ENCODE data around the gene MOB4.
A peak's percentile ranks its signal among the peaks of the same experiment; 100 is the strongest.
"Not testable (repeated sequence)": the region's sequence is repeated elsewhere in the genome, so short reads cannot be mapped to it uniquely, and the experiment has no call there.

Gene MOB4

GRCh38 chr2:197515739-197516392 lies at the start of gene MOB4:
MOB4 (plus strand) TSS chr2:197516066; CDS start chr2:197516087, 21 bp downstream.
- DNase-seq (ENCODE audit: low read depth in 2 of 2) = peak; percentile 85 to 91

GRCh38 chr2:197472166-197472565 lies 43.7 kb upstream of the MOB4 start:
- no peak for DNase-seq (ENCODE audit: low read depth in 2 of 2)

- DNase-seq (ENCODE audit: low read depth in 2 of 2) = no peak
Observed at GRCh38 chr2:197477797-197478196, 38.1 kb upstream of the MOB4 start.

GRCh38 chr2:197480165-197481036 lies 35.5 kb upstream of the MOB4 start:
- no peak for DNase-seq (ENCODE audit: low read depth in 2 of 2)

GRCh38 chr2:197484248-197484647 lies 31.6 kb upstream of the MOB4 start:
- DNase-seq (ENCODE audit: low read depth in 2 of 2) = not testable (repeated sequence)

GRCh38 chr2:197486175-197486574 lies 29.7 kb upstream of the MOB4 start:
- no peak for DNase-seq (ENCODE audit: low read depth in 2 of 2)

- DNase-seq (ENCODE audit: low read depth in 2 of 2) = no peak
Observed at GRCh38 chr2:197487385-197487784, 28.5 kb upstream of the MOB4 start.

- DNase-seq (ENCODE audit: low read depth in 2 of 2) = no peak
Observed at GRCh38 chr2:197495433-197496134, 20.3 kb upstream of the MOB4 start.

- DNase-seq (ENCODE audit: low read depth in 2 of 2) = no peak
Observed at GRCh38 chr2:197496695-197497094, 19.2 kb upstream of the MOB4 start.

- no peak for DNase-seq (ENCODE audit: low read depth in 2 of 2)
Observed at GRCh38 chr2:197497326-197497725, 18.5 kb upstream of the MOB4 start.

- DNase-seq (ENCODE audit: low read depth in 2 of 2) = no peak
Observed at GRCh38 chr2:197498235-197498936, 17.5 kb upstream of the MOB4 start.

GRCh38 chr2:197498937-197499593 lies 16.8 kb upstream of the MOB4 start:
- DNase-seq (ENCODE audit: low read depth in 2 of 2) = peak; percentile 28 to 48

- DNase-seq (ENCODE audit: low read depth in 2 of 2) = peak; percentile 95 to 96
Observed at GRCh38 chr2:197499594-197500502, 16.0 kb upstream of the MOB4 start, which contains the start of the genes HSPD1 and HSPE1. HSPD1 (minus strand) TSS chr2:197499840; CDS start chr2:197498848, 992 bp downstream. HSPE1 (plus strand) TSS chr2:197500379; CDS start chr2:197500437, 58 bp downstream.

- DNase-seq (ENCODE audit: low read depth in 2 of 2) = no peak
Observed at GRCh38 chr2:197500503-197501131, 15.2 kb upstream of the MOB4 start.

GRCh38 chr2:197502201-197502600 lies 13.7 kb upstream of the MOB4 start:
- no peak for DNase-seq (ENCODE audit: low read depth in 2 of 2)

- no peak for DNase-seq (ENCODE audit: low read depth in 2 of 2)
Observed at GRCh38 chr2:197502685-197503084, 13.2 kb upstream of the MOB4 start.

- DNase-seq (ENCODE audit: low read depth in 2 of 2) = no peak
Observed at GRCh38 chr2:197504000-197504399, 11.9 kb upstream of the MOB4 start.

- DNase-seq (ENCODE audit: low read depth in 2 of 2) = no peak
Observed at GRCh38 chr2:197504512-197504911, 11.4 kb upstream of the MOB4 start.

- no peak for DNase-seq (ENCODE audit: low read depth in 2 of 2)
Observed at GRCh38 chr2:197506658-197507057, 9.2 kb upstream of the MOB4 start.

Measured in stimulated activated CD4-positive, alpha-beta T cell treated with anti-CD3 and anti-CD28 coated beads, Interleukin-1b, Interleukin-23, amount 100 ng/mL, for 4 hours (primary cell).